ENCODE measurements around the gene B4GALT1.

- TF ChIP-seq CTCF (IDR thresholded peaks at IDR 0.05; ENCODE audit: poor library complexity) (no peak), EZH2 (IDR thresholded peaks at IDR 0.05; ENCODE audit: borderline replicate concordance) (no peak), EZH2phosphoT487 (IDR thresholded peaks at IDR 0.05; ENCODE audit: low read depth, severe bottlenecking, unreplicated experiment) (no peak)
Observed at GRCh38 chr9:33114746-33115145, 52.4 kb downstream of the B4GALT1 start.

Data from hepatocyte (in vitro differentiated cells).